Esophagus muscularis mucosa (tissue), 4 donors: ENCODE data around the gene SSBP2. TPM values are rescaled to one million over a fixed set of nuclear protein-coding genes. Genes with fewer than 3 reads are reported as not detected.

ENCODE experiments used
- DNase-seq: peaks from one replicate; pipeline ENCODE4 v3.0.0-alpha.2; 2017; ENCODE audit errors: extremely low spot score
- H3K27ac ChIP-seq, 4 donors: fragments of 200-600 bp; sonication (generic); replicated peaks in 1 of 4; 1 replicate in 3 of 4; 2 replicates in 1 of 4; pipeline ENCODE4 v1.5.1; 2016 to 2019; ENCODE audit warnings: mild to moderate bottlenecking in 1 of 4
- H3K27me3 ChIP-seq, 4 donors: fragments of 200-600 bp; sonication (generic); one replicate each; pipeline versions ENCODE4 v1.5.1 to v1.6.0; 2016 to 2019
- H3K36me3 ChIP-seq, 4 donors: fragments of 200-600 bp; sonication (generic); one replicate each; pipeline ENCODE4 v1.5.1; 2016 to 2019
- H3K4me1 ChIP-seq, 4 donors: fragments of 200-600 bp; sonication (generic); one replicate each; pipeline ENCODE4 v1.5.1; 2016 to 2019
- H3K4me3 ChIP-seq, 4 donors: fragments of 200-600 bp; sonication (generic); 1 replicate in 2 of 4; 2 replicates in 2 of 4; pipeline ENCODE4 v1.5.1; 2016 to 2019; ENCODE audit warnings: mild to moderate bottlenecking in 4 of 4, moderate library complexity in 1 of 4
- H3K9me3 ChIP-seq, 4 donors: fragments of 200-600 bp; sonication (generic); 1 replicate in 3 of 4; 2 replicates in 1 of 4; pipeline ENCODE4 v1.5.1; 2016 to 2019
- CTCF ChIP-seq, 3 experiments: fragments of 200-600 bp in 2 of 3; fragments of 450-650 bp in 1 of 3; sonication (generic) in 2 of 3; IDR thresholded peaks; one replicate each; pipeline ENCODE4 v1.5.1; 2017 to 2019; ENCODE audit warnings: antibody characterized with exemption in 3 of 3, mild to moderate bottlenecking in 2 of 3, moderate library complexity in 1 of 3
- EP300 ChIP-seq: sonication (generic); formaldehyde crosslinking; IDR thresholded peaks from one replicate; pipeline ENCODE4 v1.6.1; 2017; ENCODE audit warnings: antibody characterized with exemption
- POLR2A ChIP-seq: fragments of 450-650 bp; IDR thresholded peaks from one replicate; pipeline ENCODE4 v1.6.1; 2017; ENCODE audit warnings: antibody characterized with exemption, moderate library complexity, mild to moderate bottlenecking, low read depth
- POLR2AphosphoS5 ChIP-seq, 2 donors: sonication (generic); formaldehyde crosslinking; IDR thresholded peaks; one replicate each; pipeline ENCODE4 v1.6.1; 2017; ENCODE audit warnings: antibody characterized with exemption in 2 of 2
- WGBS: methylation state at CpG from one replicate; pipeline ENCODE4 v1.1.5; 2018; 5-methylcytosine and 5-hydroxymethylcytosine counted together
- intact Hi-C: fragments of 100-400 bp; cut with DNase I; formaldehyde crosslinking; loops from one replicate; pipeline ENCODE4 v1.15.1; 2023
- total RNA-seq, 4 donors: library from RNA; depleted of rRNA; stranded (reverse); fragments of >200 nt; gene quantifications; one replicate each; pipeline versions ENCODE4 v1.1.0 to v1.2.1, GENCODE V29; 2016

Gene SSBP2
- total RNA-seq, 4 donors from 2014 or later, result 62.9 to 97.2 (median 74.2) TPM

DNA sequence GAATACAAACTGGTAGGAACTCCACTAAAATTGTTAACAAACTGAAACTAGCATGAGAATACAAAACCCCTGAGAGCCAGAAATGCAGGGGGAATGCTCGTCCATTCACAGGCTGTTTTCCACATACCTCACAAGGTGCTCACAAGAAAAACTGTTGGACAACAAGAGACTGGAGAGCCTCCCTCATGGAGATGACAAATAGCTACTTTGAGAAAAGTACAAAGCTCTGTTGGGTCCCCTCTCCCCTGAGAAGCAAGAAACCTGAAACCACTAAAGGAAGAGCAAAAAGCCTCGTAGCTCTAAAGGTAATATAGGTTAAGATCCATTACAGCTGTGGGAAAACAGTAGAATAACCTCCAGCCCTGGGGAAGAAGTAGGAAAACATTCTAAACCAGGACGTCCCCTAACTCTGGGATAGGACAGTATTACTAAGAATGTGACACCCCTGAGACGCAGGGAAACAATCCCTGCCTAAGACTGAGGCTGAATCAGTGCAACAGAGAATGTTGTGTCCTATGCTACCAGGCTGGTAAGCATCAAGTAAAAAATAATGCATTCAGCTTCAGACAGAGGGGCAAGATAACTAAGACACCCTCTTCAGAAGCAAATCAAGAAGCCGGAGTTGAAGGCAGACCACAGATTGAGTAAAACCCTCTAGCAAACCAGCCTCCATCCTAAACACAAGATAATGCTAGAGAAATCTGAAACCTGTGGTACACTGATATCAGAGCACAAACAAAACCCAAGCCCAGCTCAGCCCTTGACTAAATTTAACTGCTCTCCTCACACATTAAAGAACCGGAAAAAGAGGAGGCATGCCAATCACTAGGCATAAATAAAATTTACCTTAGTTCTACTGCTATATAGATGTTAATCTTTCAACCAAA lies 160.2 kb downstream of the SSBP2 start:
- no peak overlapping the region for H3K27ac ChIP-seq
- no peak for DNase-seq
- TF ChIP-seq POLR2A (no peak), CTCF (IDR thresholded peaks at IDR 0.05) (no peak), EP300 (no peak), POLR2AphosphoS5 (IDR thresholded peaks at IDR 0.05) (no peak)
- H3K36me3 ChIP-seq, result peaks cover 0 to 4% (median 2%) of the 10 kb centered on the region in 4 donors
- WGBS, result 94% methylated on average over 6 of the region's 6 CpGs
- peaks cover 0 to 7% (median 5%) of the 10 kb centered on the region in 4 donors for H3K9me3 ChIP-seq
- H3K4me3 ChIP-seq, result no peak overlapping the region
- intact Hi-C loops, result no loop called here
- H3K4me1 ChIP-seq, result peaks cover 0 to 7% (median 2%) of the 10 kb centered on the region in 4 donors
- no peaks in the 10 kb centered on the region for H3K27me3 ChIP-seq

- Histone ChIP-seq H3K4me1 (peaks cover 6 to 13% (median 11%) of the 10 kb centered on the region in 4 donors), H3K36me3 (no peaks in the 10 kb centered on the region), H3K9me3 (no peaks in the 10 kb centered on the region), H3K27me3 (no peaks in the 10 kb centered on the region), H3K27ac (no peak overlapping the region), H3K4me3 (no peak overlapping the region)
- WGBS, result 40% methylated on average over 1 of the region's 1 CpG
- TF ChIP-seq CTCF (IDR thresholded peaks at IDR 0.05), result no peak
- TF ChIP-seq EP300, result no peak
- no peak for TF ChIP-seq POLR2AphosphoS5 (IDR thresholded peaks at IDR 0.05)
- no peak for TF ChIP-seq POLR2A
- DNase-seq, result no peak
- intact Hi-C loops, result no loop called here
Measured at GRCh38 chr5:81579262-81579924, 171.5 kb downstream of the SSBP2 start.

DNA sequence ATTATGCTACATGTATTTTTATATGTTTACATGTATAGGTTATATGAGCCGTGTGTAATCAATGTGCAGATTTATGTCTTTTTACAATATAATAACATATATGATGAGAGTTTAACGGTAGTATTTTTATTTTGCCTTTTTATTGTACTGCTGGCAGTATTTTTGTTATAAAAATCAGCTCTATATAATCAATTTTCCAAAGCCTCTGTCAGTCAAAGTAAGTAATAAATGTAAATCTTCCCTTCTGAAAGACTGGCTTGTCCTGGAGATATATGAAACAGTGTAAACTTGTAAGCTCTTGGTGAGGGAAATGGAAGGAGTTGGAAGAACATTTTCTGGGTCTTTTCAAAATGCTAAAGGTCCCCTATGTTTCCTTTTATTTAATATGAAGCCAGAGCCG lies 173.8 kb downstream of the SSBP2 start:
- peaks cover 6 to 24% (median 14%) of the 10 kb centered on the region in 4 donors for H3K4me1 ChIP-seq
- H3K27me3 ChIP-seq, result no peaks in the 10 kb centered on the region
- no peak overlapping the region for H3K27ac ChIP-seq
- intact Hi-C loops, result no loop called here
- H3K36me3 ChIP-seq, result no peaks in the 10 kb centered on the region
- DNase-seq, result no peak
- no peak overlapping the region for H3K4me3 ChIP-seq
- H3K9me3 ChIP-seq, result no peaks in the 10 kb centered on the region
- TF ChIP-seq POLR2AphosphoS5 (IDR thresholded peaks at IDR 0.05) (no peak), POLR2A (no peak), EP300 (no peak), CTCF (IDR thresholded peaks at IDR 0.05) (no peak)
- 97% methylated on average over 3 of the region's 3 CpGs for WGBS

GRCh38 chr5:81575924-81576323 lies 175.0 kb downstream of the SSBP2 start:
- intact Hi-C loops, result no loop called here
- 100% methylated on average over 1 of the region's 1 CpG for WGBS
- H3K4me1 ChIP-seq, result peaks cover 6 to 35% (median 19%) of the 10 kb centered on the region in 4 donors
- H3K36me3 ChIP-seq, result no peaks in the 10 kb centered on the region
- no peak overlapping the region for H3K4me3 ChIP-seq
- no peaks in the 10 kb centered on the region for H3K27me3 ChIP-seq
- no peaks in the 10 kb centered on the region for H3K9me3 ChIP-seq
- no peak overlapping the region for H3K27ac ChIP-seq
- DNase-seq, result no peak
- TF ChIP-seq EP300 (no peak), POLR2AphosphoS5 (IDR thresholded peaks at IDR 0.05) (no peak), CTCF (IDR thresholded peaks at IDR 0.05) (no peak), POLR2A (no peak)
